Thyroid gland (tissue), 4 donors: ENCODE data around the gene NCOA5. TPM values are rescaled to one million over a fixed set of nuclear protein-coding genes. Genes with fewer than 3 reads are reported as not detected.

ENCODE experiments used
- DNase-seq, 2 donors: peaks; one replicate each; pipeline ENCODE4 v3.0.0-alpha.2; 2019
- H3K27ac ChIP-seq, 3 donors: fragments of 200-600 bp; sonication (generic); 1 replicate in 2 of 3; 2 replicates in 1 of 3; pipeline ENCODE4 v1.5.1; 2016 to 2019; ENCODE audit warnings: mild to moderate bottlenecking in 1 of 3, moderate library complexity in 1 of 3
- H3K27me3 ChIP-seq: fragments of 200-600 bp; sonication (generic); one replicate; pipeline ENCODE4 v1.5.1; 2019
- H3K36me3 ChIP-seq, 2 donors: fragments of 200-600 bp; sonication (generic); one replicate each; pipeline ENCODE4 v1.5.1; 2016 to 2019
- H3K4me1 ChIP-seq, 2 donors: fragments of 200-600 bp; sonication (generic); one replicate each; pipeline ENCODE4 v1.5.1; 2017 to 2019
- H3K4me3 ChIP-seq, 3 donors: fragments of 200-600 bp; sonication (generic); replicated peaks in 1 of 3; 1 replicate in 2 of 3; 2 replicates in 1 of 3; pipeline ENCODE4 v1.5.1; 2016; ENCODE audit warnings: mild to moderate bottlenecking in 1 of 3
- H3K9me3 ChIP-seq: fragments of 200-600 bp; sonication (generic); one replicate; pipeline ENCODE4 v1.5.1; 2017
- POLR2A ChIP-seq, 2 donors: fragments of 450-650 bp; IDR thresholded peaks; one replicate each; pipeline ENCODE4 v1.6.1; 2017; ENCODE audit warnings: antibody characterized with exemption in 2 of 2, mild to moderate bottlenecking in 2 of 2, moderate library complexity in 1 of 2
- whole genome bisulfite sequencing, 2 donors: methylation state at CpG; one replicate each; pipeline ENCODE4 v1.1.5; 2017; 5-methylcytosine and 5-hydroxymethylcytosine counted together
- intact Hi-C: fragments of 100-400 bp; cut with DNase I; formaldehyde crosslinking; loops from one replicate; pipeline ENCODE4 v1.15.1; 2023
- total RNA-seq, 4 donors: library from RNA; depleted of rRNA; stranded (reverse); fragments of >200 nt; gene quantifications; one replicate each; pipeline ENCODE4 v1.2.3, GENCODE V29; 2016
- TF ChIP-seq, protein P1 (sequence below), 6 experiments: fragments of 200-600 bp in 3 of 6; fragments of 450-650 bp in 3 of 6; sonication (generic) in 3 of 6; IDR thresholded peaks; one replicate each; pipeline ENCODE4 v1.5.1; 2016 to 2019; ENCODE audit warnings: antibody characterized with exemption in 6 of 6, mild to moderate bottlenecking in 2 of 6, inconsistent platforms in 1 of 6, moderate library complexity in 1 of 6

The NCOA5 gene
- total RNA-seq, 4 donors from 2014 or later: 31.4 to 46.1 (median 37.4) TPM

DNA sequence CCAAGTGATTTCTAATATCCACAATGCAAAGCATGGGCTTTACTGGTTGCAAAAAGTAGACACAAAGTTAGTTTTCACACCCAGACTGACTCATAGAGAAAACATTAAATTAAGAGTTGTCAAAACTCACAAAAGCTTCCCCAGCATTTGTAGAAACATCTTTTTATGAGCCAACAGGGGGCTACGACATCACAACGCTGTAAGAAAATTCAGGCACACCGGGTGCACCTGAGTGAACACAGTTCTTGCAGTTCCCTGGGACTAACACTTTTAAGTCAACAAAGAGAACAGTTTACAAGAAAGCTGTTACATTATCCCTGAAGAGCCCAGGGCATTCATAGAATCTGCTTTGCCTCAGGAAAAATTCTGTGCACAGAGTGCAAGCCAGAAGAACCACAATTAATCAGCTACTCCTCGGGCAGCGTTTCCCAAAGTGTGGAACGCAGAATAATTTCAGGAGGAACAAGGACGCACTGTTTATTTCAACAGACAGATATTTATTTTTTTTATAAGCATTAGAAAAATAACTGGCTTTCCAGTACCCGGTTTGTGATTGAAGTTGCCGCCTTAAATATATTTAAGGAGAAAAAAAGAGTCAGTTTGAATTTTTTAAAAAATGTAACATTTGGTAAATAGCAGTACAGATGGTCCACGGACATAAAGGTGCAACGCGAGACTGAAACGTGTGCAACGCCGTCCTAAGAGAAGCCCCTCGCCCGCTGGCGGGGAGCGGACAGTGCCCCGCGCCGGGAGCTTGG is 1.2 kb downstream of the NCOA5 start:
- Histone ChIP-seq H3K4me3 (peak overlapping the region; percentile 77 to 86 (median 85)), H3K9me3 (no peaks in the 10 kb centered on the region), H3K27ac (peak overlapping the region; percentile 94 to 98 (median 97)), H3K4me1 (peaks cover 50 to 51% of the 10 kb centered on the region in 2 donors), H3K36me3 (no peaks in the 10 kb centered on the region), H3K27me3 (no peaks in the 10 kb centered on the region)
- peak; percentile 24 to 37 for DNase-seq
- no peak for TF ChIP-seq POLR2A (IDR thresholded peaks at IDR 0.05)
- TF ChIP-seq, protein P1, sequence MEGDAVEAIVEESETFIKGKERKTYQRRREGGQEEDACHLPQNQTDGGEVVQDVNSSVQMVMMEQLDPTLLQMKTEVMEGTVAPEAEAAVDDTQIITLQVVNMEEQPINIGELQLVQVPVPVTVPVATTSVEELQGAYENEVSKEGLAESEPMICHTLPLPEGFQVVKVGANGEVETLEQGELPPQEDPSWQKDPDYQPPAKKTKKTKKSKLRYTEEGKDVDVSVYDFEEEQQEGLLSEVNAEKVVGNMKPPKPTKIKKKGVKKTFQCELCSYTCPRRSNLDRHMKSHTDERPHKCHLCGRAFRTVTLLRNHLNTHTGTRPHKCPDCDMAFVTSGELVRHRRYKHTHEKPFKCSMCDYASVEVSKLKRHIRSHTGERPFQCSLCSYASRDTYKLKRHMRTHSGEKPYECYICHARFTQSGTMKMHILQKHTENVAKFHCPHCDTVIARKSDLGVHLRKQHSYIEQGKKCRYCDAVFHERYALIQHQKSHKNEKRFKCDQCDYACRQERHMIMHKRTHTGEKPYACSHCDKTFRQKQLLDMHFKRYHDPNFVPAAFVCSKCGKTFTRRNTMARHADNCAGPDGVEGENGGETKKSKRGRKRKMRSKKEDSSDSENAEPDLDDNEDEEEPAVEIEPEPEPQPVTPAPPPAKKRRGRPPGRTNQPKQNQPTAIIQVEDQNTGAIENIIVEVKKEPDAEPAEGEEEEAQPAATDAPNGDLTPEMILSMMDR (IDR thresholded peaks at IDR 0.05): no peak
- WGBS, 2 donors: 2 to 3% methylated on average over 22 of the region's 22 CpGs
- intact Hi-C loops: no loop called here

DNA sequence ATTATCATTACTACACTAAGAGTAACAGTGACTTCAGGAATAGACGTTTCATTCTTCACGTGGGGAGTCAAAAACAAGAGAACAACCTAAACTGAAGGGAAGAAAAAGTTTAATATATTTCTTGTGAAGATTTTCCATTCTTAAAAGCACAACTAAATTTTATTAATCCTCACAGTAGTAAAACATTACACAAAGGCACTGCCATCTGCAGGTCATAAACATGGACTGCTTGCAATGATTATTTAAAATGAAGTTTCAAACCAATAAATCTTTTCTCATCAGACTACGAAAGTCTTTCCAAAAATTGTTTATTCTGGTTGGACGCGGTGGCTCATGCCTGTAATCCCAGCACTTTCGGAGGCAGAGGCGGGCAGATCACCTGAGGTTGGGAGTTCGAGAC is 2.6 kb downstream of the NCOA5 start:
- 72 to 76% methylated on average over 8 of the region's 8 CpGs for WGBS, 2 donors
- H3K27me3 ChIP-seq: no peaks in the 10 kb centered on the region
- TF ChIP-seq, protein P1 (IDR thresholded peaks at IDR 0.05): peak in 2 of 6 experiments; percentile 5 to 41
- TF ChIP-seq POLR2A (IDR thresholded peaks at IDR 0.05): no peak
- H3K9me3 ChIP-seq: no peaks in the 10 kb centered on the region
- intact Hi-C loops: no loop called here
- no peak overlapping the region for H3K4me3 ChIP-seq
- no peak overlapping the region for H3K27ac ChIP-seq
- no peak for DNase-seq
- H3K4me1 ChIP-seq: peaks cover 54 to 64% of the 10 kb centered on the region in 2 donors
- no peaks in the 10 kb centered on the region for H3K36me3 ChIP-seq

DNA sequence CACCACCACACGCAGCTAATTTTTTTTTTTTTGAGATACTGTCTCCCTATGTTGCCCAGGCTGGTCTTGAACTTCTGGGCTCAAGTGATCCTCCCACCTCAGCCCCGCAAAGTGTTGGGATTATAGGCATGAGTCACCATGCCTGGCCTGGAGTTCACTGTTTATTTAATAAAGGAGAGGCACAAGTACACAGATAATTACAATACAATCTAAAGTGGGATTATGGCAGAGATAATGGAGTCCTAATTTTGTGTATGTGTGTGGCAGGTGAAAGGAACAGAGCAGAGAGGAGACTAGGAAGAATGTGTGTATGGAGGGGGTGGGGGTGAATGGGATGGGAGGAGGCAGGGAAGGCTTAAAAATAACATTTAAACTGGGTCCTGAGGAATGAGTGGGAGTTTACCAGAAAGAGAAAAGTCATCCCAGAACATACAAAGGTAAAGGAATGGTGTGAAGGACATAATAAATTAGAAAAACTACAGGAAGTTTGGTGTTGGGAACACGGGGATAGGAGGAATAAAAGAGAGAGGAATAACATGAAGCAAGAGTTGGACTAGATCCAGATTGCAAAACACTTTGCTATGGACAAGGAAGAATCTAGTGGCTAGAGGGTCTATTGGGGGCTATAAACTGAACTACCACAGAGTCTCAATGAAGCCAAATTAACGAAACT is 4.4 kb downstream of the NCOA5 start:
- Histone ChIP-seq H3K27me3 (no peaks in the 10 kb centered on the region), H3K4me1 (peaks cover 54 to 65% of the 10 kb centered on the region in 2 donors), H3K27ac (no peak overlapping the region), H3K9me3 (no peaks in the 10 kb centered on the region), H3K4me3 (no peak overlapping the region), H3K36me3 (no peaks in the 10 kb centered on the region)
- 42 to 45% methylated on average over 4 of the region's 4 CpGs for WGBS, 2 donors
- TF ChIP-seq, protein P1 (IDR thresholded peaks at IDR 0.05): no peak
- TF ChIP-seq POLR2A (IDR thresholded peaks at IDR 0.05): no peak
- DNase-seq: peak in 1 of 2 donors; percentile 18
- intact Hi-C loops: no loop called here

GRCh38 chr20:46084805-46085178 is 5.0 kb downstream of the NCOA5 start:
- H3K4me1 ChIP-seq: peaks cover 54 to 63% of the 10 kb centered on the region in 2 donors
- no peak for DNase-seq
- peaks cover 0 to 2% of the 10 kb centered on the region in 2 donors for H3K36me3 ChIP-seq
- H3K27me3 ChIP-seq: no peaks in the 10 kb centered on the region
- TF ChIP-seq POLR2A (IDR thresholded peaks at IDR 0.05): no peak
- TF ChIP-seq, protein P1 (IDR thresholded peaks at IDR 0.05): no peak
- no peak overlapping the region for H3K27ac ChIP-seq
- intact Hi-C loops: no loop called here
- H3K4me3 ChIP-seq: no peak overlapping the region
- WGBS, 2 donors: 84 to 87% methylated on average over 3 of the region's 3 CpGs
- no peaks in the 10 kb centered on the region for H3K9me3 ChIP-seq

DNA sequence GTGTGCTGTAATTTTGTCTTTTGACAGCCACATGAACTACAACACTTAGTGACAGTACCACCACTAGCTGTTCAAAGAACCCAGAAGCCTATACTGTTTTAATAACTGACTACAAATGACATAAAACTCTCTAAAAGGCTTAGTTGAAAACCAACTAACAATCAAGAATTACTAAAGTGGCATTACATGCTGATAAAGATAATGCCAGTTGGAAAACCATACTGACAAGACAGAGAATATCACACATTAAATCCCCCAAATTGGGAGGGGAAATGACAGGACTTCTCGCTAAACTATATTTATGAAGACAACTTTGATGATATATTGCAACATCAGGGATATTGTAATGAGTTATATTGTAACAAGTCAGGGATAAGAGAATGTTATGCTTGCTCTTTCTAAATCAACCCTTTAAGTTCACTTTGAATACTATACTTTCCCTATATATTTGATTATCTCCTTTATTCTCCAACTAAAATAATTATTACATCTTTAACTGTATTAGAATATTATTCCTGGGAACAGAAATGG is 6.2 kb downstream of the NCOA5 start:
- Histone ChIP-seq H3K4me1 (peaks cover 50 to 61% of the 10 kb centered on the region in 2 donors), H3K9me3 (no peaks in the 10 kb centered on the region), H3K27ac (no peak overlapping the region), H3K36me3 (peaks cover 7 to 8% of the 10 kb centered on the region in 2 donors), H3K4me3 (no peak overlapping the region), H3K27me3 (no peaks in the 10 kb centered on the region)
- intact Hi-C loops: no loop called here
- TF ChIP-seq, protein P1 (IDR thresholded peaks at IDR 0.05): no peak
- TF ChIP-seq POLR2A (IDR thresholded peaks at IDR 0.05): no peak
- DNase-seq: no peak
- WGBS, 2 donors: 93 to 96% methylated on average over 1 of the region's 1 CpG
